Measurements from ENCODE around the gene ERG. TPM values are rescaled to one million over a fixed set of nuclear protein-coding genes. Genes with fewer than 3 reads are reported as not detected.
A peak's percentile ranks its signal among the peaks of the same experiment; 100 is the strongest.

The ERG gene
- total RNA-seq, 1 experiment from 2014 or later, result 4.5 TPM

DNA sequence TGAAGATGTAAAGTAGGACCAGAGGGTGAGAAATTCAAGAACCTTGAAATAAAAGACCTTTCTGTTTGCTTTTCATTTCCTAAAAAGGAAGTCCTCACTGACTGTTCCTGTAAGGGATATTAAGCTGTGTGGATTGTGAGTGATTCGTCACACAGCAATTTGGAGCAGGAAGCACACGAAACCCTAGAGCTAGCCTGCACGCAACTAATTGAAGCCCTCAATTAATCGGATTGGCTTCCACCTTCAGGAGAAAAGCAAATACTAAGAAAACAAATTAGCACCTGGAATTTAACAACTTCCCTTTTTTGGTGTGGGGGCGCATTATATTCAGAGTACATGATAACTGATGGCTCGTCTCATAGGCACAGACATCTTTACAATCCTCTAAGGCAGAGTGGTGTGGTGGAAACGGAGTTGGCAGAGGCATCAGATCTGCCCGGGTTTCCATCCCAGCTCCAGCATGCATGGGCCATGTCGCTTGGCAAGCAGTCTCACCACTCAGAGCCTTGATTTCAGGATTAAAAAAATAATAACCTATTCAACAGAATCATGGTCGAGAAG, 146.2 kb downstream of the ERG start:
- no peak overlapping the region for H3K27ac Mint-ChIP-seq
- POLR2A ChIA-PET, result no interaction called here
- CTCF ChIA-PET, result interaction anchor here (0.6 to 4.6 kb wide), 45 partner anchors 10 to 922 kb away, joined by 3 to 194 read pairs (median 5); no protein-coding TSS in a partner anchor
- H3K4me3 Mint-ChIP-seq, result no peak overlapping the region
- H3K27me3 Mint-ChIP-seq (ENCODE audit: low read depth), result peaks cover 30% of the 10 kb centered on the region
- TF ChIP-seq NR1H2 (CRISPR knock-in tag; IDR thresholded peaks at IDR 0.05) (no peak), TEAD1 (CRISPR knock-in tag; IDR thresholded peaks at IDR 0.05) (no peak)
- TF ChIP-seq, protein P1, sequence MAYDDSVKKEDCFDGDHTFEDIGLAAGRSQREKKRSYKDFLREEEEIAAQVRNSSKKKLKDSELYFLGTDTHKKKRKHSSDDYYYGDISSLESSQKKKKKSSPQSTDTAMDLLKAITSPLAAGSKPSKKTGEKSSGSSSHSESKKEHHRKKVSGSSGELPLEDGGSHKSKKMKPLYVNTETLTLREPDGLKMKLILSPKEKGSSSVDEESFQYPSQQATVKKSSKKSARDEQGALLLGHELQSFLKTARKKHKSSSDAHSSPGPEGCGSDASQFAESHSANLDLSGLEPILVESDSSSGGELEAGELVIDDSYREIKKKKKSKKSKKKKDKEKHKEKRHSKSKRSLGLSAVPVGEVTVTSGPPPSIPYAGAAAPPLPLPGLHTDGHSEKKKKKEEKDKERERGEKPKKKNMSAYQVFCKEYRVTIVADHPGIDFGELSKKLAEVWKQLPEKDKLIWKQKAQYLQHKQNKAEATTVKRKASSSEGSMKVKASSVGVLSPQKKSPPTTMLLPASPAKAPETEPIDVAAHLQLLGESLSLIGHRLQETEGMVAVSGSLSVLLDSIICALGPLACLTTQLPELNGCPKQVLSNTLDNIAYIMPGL (CRISPR knock-in tag; IDR thresholded peaks at IDR 0.05), result no peak
- TF ChIP-seq, protein P2, sequence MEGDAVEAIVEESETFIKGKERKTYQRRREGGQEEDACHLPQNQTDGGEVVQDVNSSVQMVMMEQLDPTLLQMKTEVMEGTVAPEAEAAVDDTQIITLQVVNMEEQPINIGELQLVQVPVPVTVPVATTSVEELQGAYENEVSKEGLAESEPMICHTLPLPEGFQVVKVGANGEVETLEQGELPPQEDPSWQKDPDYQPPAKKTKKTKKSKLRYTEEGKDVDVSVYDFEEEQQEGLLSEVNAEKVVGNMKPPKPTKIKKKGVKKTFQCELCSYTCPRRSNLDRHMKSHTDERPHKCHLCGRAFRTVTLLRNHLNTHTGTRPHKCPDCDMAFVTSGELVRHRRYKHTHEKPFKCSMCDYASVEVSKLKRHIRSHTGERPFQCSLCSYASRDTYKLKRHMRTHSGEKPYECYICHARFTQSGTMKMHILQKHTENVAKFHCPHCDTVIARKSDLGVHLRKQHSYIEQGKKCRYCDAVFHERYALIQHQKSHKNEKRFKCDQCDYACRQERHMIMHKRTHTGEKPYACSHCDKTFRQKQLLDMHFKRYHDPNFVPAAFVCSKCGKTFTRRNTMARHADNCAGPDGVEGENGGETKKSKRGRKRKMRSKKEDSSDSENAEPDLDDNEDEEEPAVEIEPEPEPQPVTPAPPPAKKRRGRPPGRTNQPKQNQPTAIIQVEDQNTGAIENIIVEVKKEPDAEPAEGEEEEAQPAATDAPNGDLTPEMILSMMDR (IDR thresholded peaks at IDR 0.05), result no peak
- H3K36me3 Mint-ChIP-seq, result no peaks in the 10 kb centered on the region
- H3K4me1 Mint-ChIP-seq, result peaks cover 32% of the 10 kb centered on the region
- DNase-seq (ENCODE audit: low spot score), result no peak
- ATAC-seq, result peak; percentile 43
- H3K9me3 Mint-ChIP-seq, result no peaks in the 10 kb centered on the region

DNA sequence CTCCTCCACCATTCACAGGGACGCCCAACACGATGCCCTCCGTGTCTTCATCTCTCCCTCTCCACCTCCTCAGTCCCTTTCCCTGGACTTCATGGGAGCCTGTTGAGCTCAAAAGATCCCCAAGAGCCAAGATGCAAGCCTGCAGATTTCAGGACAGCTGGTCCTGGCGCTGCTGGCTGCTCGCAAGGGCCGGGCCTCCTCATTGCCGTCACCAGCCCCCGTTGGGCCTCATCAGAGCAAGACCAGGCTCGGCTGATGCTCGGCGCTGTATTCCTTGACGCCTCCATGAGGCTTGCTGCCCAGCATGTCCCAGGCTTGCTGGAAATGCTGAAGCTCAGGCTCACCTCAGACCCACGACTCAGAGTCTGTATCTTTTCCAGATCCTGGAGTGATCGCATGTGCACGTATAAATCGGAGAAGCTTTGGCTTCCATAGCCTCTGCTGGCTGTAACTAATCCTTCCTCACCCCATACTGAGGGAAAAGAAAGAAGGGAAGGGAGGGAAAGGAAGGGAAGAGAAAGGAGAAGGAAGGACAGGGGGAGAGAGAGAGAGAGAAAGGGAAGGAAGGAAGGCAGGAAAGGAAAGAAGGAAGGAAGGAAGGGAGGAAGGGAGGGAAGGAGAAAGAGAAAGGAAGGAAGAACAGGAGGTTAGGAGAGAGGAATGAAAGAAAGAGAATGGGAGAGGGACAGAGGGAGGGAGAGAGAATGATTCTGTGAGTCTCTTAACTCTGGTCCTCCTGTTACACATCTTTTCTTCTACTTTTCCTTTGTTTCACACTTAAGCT, 146.9 kb downstream of the ERG start:
- ATAC-seq, result peak; percentile 9; the same call in 1 of the 2 replicates
- Mint-ChIP-seq H3K9me3 (no peaks in the 10 kb centered on the region), H3K4me1 (peaks cover 28% of the 10 kb centered on the region), H3K36me3 (no peaks in the 10 kb centered on the region), H3K4me3 (no peak overlapping the region), H3K27me3 (ENCODE audit: low read depth) (peaks cover 30% of the 10 kb centered on the region), H3K27ac (no peak overlapping the region)
- no peak for DNase-seq (ENCODE audit: low spot score)
- TF ChIP-seq TP53 (CRISPR knock-in tag; IDR thresholded peaks at IDR 0.05) (no peak), TEAD1 (CRISPR knock-in tag; IDR thresholded peaks at IDR 0.05) (no peak), ETV6 (CRISPR knock-in tag; IDR thresholded peaks at IDR 0.05) (peak; percentile 30; the same call in 1 of the 2 replicates), SMAD3 (CRISPR knock-in tag; IDR thresholded peaks at IDR 0.05; ENCODE audit: borderline replicate concordance) (no peak), HMGA2 (CRISPR knock-in tag; IDR thresholded peaks at IDR 0.05) (no peak)
- TF ChIP-seq, protein P3, sequence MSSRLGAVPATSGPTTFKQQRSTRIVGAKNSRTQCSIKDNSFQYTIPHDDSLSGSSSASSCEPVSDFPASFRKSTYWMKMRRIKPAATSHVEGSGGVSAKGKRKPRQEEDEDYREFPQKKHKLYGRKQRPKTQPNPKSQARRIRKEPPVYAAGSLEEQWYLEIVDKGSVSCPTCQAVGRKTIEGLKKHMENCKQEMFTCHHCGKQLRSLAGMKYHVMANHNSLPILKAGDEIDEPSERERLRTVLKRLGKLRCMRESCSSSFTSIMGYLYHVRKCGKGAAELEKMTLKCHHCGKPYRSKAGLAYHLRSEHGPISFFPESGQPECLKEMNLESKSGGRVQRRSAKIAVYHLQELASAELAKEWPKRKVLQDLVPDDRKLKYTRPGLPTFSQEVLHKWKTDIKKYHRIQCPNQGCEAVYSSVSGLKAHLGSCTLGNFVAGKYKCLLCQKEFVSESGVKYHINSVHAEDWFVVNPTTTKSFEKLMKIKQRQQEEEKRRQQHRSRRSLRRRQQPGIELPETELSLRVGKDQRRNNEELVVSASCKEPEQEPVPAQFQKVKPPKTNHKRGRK (CRISPR knock-in tag; IDR thresholded peaks at IDR 0.05; ENCODE audit: borderline replicate concordance), result peak; percentile 72; the same call in 1 of the 2 replicates
- ChIA-PET CTCF (interaction anchor here (0.7 to 4.6 kb wide), 20 partner anchors 9 to 676 kb away, joined by 3 to 194 read pairs (median 7); no protein-coding TSS in a partner anchor), POLR2A (no interaction called here)

DNA sequence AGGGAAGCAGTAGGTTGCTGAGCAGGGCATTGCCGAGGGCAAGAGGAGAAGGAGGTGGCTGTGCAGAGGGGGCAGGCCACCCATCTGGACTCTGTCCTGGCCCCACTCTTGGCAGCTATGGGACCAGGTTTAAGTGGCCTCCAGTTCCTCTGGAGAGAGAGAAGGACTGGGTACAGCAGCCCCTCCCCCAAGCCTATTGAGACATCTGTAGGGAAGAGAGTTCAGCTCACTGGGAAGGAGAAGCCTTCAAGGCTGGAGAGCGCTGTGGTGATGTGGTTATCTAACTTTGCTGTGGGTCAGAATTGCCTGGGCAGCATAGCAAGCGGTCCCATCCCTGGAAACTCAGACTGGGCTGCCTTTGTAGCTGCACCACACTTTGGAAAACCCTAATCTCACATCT, 147.6 kb downstream of the ERG start:
- Mint-ChIP-seq H3K36me3 (no peaks in the 10 kb centered on the region), H3K27ac (no peak overlapping the region), H3K9me3 (no peaks in the 10 kb centered on the region), H3K27me3 (ENCODE audit: low read depth) (peaks cover 30% of the 10 kb centered on the region), H3K4me3 (no peak overlapping the region), H3K4me1 (peaks cover 25% of the 10 kb centered on the region)
- POLR2A ChIA-PET, result no interaction called here
- DNase-seq (ENCODE audit: low spot score), result no peak
- no peak for ATAC-seq
- CTCF ChIA-PET, result interaction anchor here (4.0 to 4.6 kb wide), 2 partner anchors 132 to 181 kb away, joined by 45 to 194 read pairs; no protein-coding TSS in a partner anchor
- TF ChIP-seq SP1 (CRISPR knock-in tag; conservative IDR thresholded peaks at IDR 0.05), result no peak
- TF ChIP-seq KAT7 (CRISPR knock-in tag; IDR thresholded peaks at IDR 0.05; ENCODE audit: borderline replicate concordance), result no peak
- TF ChIP-seq, protein P4, sequence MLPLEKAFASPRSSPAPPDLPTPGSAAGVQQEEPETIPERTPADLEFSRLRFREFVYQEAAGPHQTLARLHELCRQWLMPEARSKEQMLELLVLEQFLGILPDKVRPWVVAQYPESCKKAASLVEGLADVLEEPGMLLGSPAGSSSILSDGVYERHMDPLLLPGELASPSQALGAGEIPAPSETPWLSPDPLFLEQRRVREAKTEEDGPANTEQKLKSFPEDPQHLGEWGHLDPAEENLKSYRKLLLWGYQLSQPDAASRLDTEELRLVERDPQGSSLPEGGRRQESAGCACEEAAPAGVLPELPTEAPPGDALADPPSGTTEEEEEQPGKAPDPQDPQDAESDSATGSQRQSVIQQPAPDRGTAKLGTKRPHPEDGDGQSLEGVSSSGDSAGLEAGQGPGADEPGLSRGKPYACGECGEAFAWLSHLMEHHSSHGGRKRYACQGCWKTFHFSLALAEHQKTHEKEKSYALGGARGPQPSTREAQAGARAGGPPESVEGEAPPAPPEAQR (CRISPR knock-in tag; IDR thresholded peaks at IDR 0.05), result no peak
- no peak for TF ChIP-seq TCF7 (CRISPR knock-in tag; IDR thresholded peaks at IDR 0.05; ENCODE audit: low read depth)
- TF ChIP-seq, protein P5, sequence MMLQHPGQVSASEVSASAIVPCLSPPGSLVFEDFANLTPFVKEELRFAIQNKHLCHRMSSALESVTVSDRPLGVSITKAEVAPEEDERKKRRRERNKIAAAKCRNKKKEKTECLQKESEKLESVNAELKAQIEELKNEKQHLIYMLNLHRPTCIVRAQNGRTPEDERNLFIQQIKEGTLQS (CRISPR knock-in tag; conservative IDR thresholded peaks at IDR 0.05), result no peak
- no peak for TF ChIP-seq SMAD4 (CRISPR knock-in tag; IDR thresholded peaks at IDR 0.05)
- TF ChIP-seq, protein P6, sequence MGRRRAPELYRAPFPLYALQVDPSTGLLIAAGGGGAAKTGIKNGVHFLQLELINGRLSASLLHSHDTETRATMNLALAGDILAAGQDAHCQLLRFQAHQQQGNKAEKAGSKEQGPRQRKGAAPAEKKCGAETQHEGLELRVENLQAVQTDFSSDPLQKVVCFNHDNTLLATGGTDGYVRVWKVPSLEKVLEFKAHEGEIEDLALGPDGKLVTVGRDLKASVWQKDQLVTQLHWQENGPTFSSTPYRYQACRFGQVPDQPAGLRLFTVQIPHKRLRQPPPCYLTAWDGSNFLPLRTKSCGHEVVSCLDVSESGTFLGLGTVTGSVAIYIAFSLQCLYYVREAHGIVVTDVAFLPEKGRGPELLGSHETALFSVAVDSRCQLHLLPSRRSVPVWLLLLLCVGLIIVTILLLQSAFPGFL (CRISPR knock-in tag; IDR thresholded peaks at IDR 0.05; ENCODE audit: borderline replicate concordance), result no peak
- TF ChIP-seq FOXP1 (CRISPR knock-in tag; IDR thresholded peaks at IDR 0.05; ENCODE audit: borderline replicate concordance), result no peak
- no peak for TF ChIP-seq FOXK1 (CRISPR knock-in tag; IDR thresholded peaks at IDR 0.05)
- TF ChIP-seq, protein P7, sequence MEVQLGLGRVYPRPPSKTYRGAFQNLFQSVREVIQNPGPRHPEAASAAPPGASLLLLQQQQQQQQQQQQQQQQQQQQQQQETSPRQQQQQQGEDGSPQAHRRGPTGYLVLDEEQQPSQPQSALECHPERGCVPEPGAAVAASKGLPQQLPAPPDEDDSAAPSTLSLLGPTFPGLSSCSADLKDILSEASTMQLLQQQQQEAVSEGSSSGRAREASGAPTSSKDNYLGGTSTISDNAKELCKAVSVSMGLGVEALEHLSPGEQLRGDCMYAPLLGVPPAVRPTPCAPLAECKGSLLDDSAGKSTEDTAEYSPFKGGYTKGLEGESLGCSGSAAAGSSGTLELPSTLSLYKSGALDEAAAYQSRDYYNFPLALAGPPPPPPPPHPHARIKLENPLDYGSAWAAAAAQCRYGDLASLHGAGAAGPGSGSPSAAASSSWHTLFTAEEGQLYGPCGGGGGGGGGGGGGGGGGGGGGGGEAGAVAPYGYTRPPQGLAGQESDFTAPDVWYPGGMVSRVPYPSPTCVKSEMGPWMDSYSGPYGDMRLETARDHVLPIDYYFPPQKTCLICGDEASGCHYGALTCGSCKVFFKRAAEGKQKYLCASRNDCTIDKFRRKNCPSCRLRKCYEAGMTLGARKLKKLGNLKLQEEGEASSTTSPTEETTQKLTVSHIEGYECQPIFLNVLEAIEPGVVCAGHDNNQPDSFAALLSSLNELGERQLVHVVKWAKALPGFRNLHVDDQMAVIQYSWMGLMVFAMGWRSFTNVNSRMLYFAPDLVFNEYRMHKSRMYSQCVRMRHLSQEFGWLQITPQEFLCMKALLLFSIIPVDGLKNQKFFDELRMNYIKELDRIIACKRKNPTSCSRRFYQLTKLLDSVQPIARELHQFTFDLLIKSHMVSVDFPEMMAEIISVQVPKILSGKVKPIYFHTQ (CRISPR knock-in tag; IDR thresholded peaks at IDR 0.05), result no peak

All from WTC11 (cell line).